ENCODE data around the gene CAPN5. TPM values are rescaled to one million over a fixed set of nuclear protein-coding genes. Genes with fewer than 3 reads are reported as not detected.

Gene CAPN5
- total RNA-seq, 1 donor from 2014 or later, result 7.9 TPM

DNA sequence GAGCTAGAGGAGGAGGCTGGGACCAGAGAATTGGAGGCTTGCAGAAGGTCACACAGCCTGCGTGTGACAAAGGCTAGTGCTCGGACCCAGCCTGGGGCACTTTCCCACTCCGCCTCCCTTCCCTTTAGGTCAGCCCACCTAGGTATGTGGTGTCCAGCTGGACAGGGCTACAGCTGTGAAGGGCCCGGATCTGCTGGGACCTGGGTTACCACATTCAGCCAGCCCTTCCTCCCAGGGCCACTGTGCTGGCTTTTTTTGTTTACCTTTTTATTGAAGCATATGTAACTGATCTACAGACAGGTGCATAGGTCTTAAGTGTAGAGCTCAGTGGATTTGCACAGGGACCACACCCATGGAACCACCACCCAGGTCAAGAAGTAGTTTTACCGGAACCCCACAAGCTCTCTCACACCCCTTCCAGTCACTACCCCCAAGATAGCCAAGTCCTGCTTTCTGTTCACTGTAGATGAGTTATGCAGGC lies 8.7 kb downstream of the CAPN5 start:
- H3K4me1 ChIP-seq, result peaks cover 20 to 38% of the 10 kb centered on the region in 2 donors
- TF ChIP-seq, protein P1, sequence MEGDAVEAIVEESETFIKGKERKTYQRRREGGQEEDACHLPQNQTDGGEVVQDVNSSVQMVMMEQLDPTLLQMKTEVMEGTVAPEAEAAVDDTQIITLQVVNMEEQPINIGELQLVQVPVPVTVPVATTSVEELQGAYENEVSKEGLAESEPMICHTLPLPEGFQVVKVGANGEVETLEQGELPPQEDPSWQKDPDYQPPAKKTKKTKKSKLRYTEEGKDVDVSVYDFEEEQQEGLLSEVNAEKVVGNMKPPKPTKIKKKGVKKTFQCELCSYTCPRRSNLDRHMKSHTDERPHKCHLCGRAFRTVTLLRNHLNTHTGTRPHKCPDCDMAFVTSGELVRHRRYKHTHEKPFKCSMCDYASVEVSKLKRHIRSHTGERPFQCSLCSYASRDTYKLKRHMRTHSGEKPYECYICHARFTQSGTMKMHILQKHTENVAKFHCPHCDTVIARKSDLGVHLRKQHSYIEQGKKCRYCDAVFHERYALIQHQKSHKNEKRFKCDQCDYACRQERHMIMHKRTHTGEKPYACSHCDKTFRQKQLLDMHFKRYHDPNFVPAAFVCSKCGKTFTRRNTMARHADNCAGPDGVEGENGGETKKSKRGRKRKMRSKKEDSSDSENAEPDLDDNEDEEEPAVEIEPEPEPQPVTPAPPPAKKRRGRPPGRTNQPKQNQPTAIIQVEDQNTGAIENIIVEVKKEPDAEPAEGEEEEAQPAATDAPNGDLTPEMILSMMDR (IDR thresholded peaks at IDR 0.05), result no peak
- no peaks in the 10 kb centered on the region for H3K9me3 ChIP-seq
- intact Hi-C loops (cut with DNase I), result no loop called here
- H3K4me3 ChIP-seq, result no peak overlapping the region
- H3K27me3 ChIP-seq, result no peaks in the 10 kb centered on the region
- no peaks in the 10 kb centered on the region for H3K36me3 ChIP-seq
- peak in 1 of 2 donors; percentile 42 for DNase-seq (ENCODE audit: low spot score in 2 of 2)
- peak overlapping the region; percentile 89 to 96 for H3K27ac ChIP-seq

DNA sequence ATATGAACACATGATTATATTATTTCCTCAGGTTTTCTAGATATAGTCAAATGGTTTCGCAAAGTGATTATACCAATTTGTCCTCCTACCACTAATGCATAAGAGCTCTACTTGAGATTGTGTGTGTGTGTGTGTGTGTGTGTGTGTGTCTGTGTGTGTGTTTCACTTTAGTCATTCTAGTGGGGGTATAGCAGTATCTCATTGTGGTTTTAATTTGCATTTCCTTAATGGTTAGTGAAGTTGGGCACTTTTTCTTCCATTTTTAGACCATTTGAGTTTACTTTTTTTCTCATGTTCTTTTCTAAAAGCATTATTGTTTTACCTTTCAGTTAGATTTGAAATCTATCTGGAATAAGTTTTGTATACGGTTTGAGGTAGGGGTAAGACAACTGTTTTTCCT lies 12.9 kb downstream of the CAPN5 start:
- H3K4me1 ChIP-seq, result peaks cover 6 to 16% of the 10 kb centered on the region in 2 donors
- no peak overlapping the region for H3K4me3 ChIP-seq
- no peaks in the 10 kb centered on the region for H3K9me3 ChIP-seq
- H3K36me3 ChIP-seq, result no peaks in the 10 kb centered on the region
- no peaks in the 10 kb centered on the region for H3K27me3 ChIP-seq
- H3K27ac ChIP-seq, result no peak overlapping the region
- DNase-seq (ENCODE audit: low spot score in 2 of 2), result no peak
- intact Hi-C loops (cut with DNase I), result loop anchor here (2.0 kb wide), 1 partner anchor 25 kb away; no protein-coding TSS in a partner anchor
- TF ChIP-seq, protein P1 (IDR thresholded peaks at IDR 0.05), result no peak

DNA sequence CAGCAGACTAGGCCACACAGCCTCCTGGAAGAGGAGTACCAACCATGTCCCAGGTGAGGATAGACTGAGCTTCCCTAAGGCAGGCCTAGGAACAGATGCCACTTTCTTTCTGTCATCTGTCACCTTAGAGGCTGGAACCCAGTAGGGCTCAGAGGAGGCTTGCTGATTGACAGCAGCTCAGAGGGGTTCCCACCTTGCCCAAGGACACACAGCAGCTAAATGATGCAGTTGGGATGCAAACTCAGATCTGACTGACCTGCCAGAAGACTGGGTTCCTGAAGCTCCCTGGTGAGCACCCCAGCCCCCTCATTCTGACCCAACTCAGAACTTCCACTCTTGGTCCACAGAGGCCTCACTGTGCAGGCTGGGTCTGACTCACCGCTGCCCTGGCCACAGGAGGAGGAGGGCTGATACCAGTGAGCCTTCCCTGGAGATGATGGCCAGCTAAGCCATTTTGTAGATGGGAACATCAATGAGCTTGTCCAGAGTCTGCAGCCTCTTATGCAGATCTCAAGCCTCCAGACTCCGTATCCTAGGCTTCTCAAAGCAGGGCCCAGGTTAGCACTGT lies 14.0 kb downstream of the CAPN5 start:
- H3K9me3 ChIP-seq, result no peaks in the 10 kb centered on the region
- peak in 1 of 2 donors; percentile 46 for DNase-seq (ENCODE audit: low spot score in 2 of 2)
- H3K27me3 ChIP-seq, result no peaks in the 10 kb centered on the region
- TF ChIP-seq, protein P1 (IDR thresholded peaks at IDR 0.05), result no peak
- peaks cover 4 to 9% of the 10 kb centered on the region in 2 donors for H3K4me1 ChIP-seq
- H3K36me3 ChIP-seq, result no peaks in the 10 kb centered on the region
- H3K4me3 ChIP-seq, result no peak overlapping the region
- no peak overlapping the region for H3K27ac ChIP-seq
- intact Hi-C loops (cut with DNase I), result loop anchor here (2.0 kb wide), 1 partner anchor 26 kb away; no protein-coding TSS in a partner anchor

DNA sequence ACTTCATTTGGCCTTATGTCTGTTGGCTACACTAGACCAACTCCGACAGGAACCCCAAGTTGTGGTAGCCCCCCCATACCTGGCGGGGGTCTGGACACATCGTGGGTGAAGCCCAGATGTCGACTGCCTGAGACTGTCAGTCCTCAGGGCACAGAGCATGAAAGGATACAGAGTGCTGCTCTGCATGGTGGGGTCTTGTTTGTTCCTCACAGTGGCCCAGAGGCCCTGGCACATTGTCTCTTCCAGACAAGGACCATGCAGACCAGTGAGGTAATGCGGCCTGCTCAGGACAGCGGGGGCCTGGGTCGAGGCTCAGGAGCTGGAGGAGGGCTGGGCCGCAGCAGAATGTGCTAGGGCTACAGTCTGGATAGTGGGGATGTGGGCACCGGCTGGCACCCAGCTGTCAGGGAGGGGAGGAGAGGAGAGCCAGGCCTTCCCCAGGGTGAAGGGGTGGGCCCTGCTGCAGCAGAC lies 14.6 kb downstream of the CAPN5 start:
- Histone ChIP-seq H3K4me3 (no peak overlapping the region), H3K27me3 (no peaks in the 10 kb centered on the region), H3K9me3 (no peaks in the 10 kb centered on the region), H3K36me3 (no peaks in the 10 kb centered on the region), H3K4me1 (peaks cover 4 to 9% of the 10 kb centered on the region in 2 donors), H3K27ac (no peak overlapping the region)
- TF ChIP-seq, protein P1 (IDR thresholded peaks at IDR 0.05), result no peak
- DNase-seq (ENCODE audit: low spot score in 2 of 2), result peak in 1 of 2 donors; percentile 52
- intact Hi-C loops (cut with DNase I), result loop anchor here (2.0 kb wide), 1 partner anchor 27 kb away; no protein-coding TSS in a partner anchor

DNA sequence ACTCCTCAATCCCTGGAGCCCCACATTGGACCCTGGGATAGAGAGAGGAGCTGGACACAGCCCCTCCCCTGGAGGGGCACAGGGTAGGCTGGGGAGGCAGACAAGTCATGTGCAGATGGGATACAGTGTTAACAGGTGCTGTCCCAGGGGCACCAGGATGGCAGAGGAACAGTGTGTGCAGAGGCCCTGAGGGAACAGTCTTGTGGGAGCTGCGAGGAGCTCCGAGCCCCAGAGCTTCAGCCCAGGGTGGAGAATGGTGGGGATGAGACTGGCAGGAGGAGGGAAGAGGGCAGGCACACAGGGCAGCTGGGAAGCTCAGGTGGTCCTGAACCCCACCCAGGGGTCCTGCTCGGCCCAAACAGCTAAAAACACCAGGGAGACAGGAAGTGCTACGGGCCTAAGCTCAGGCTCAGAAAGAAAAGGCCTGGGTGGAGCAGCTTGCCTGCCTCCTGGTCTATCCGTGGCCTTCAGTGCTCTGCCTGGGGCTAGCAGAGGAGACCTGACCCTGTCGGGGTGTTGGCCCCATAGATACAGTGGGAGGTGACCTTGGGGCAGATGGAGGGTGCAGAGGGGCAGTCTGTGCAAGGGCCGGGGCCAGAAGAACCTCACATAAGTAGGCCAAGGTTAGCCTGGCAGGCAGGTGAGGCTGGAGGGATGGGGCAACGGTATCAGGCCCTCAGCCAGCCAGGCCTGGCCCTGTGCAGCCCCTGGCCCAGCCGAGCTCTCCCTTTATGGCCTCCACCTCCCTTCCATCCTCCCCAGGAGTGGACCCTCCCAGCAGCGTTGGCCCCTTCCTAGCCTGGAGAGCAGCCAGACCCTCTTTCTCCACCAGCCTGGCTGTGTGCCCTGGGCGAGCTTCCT lies 15.4 kb downstream of the CAPN5 start:
- DNase-seq (ENCODE audit: low spot score in 2 of 2), result no peak
- Histone ChIP-seq H3K4me3 (no peak overlapping the region), H3K27me3 (no peaks in the 10 kb centered on the region), H3K9me3 (no peaks in the 10 kb centered on the region), H3K27ac (peak overlapping the region; percentile 1 to 53), H3K36me3 (no peaks in the 10 kb centered on the region), H3K4me1 (peaks cover 4 to 9% of the 10 kb centered on the region in 2 donors)
- intact Hi-C loops (cut with DNase I), result loop anchor here (2.0 kb wide), 1 partner anchor 27 kb away; no protein-coding TSS in a partner anchor
- TF ChIP-seq, protein P1 (IDR thresholded peaks at IDR 0.05), result no peak

Measured in ascending aorta (tissue), 2 donors.